M059J (cell line): ENCODE results near the gene PCK2. TPM values are rescaled to one million over a fixed set of nuclear protein-coding genes. Genes with fewer than 3 reads are reported as not detected.
"Not testable (repeated sequence)": the region's sequence is repeated elsewhere in the genome, so short reads cannot be mapped to it uniquely, and the experiment has no call there.

Experiments
- DNase-seq: peaks from one replicate; pipeline ENCODE4 v3.0.0-alpha.2; 2012; ENCODE audit warnings: low read depth
- total RNA-seq: library from RNA; depleted of rRNA; stranded (reverse); fragments of >200 nt; shearing (Covaris generic); gene quantifications from 2 replicates; pipeline ENCODE4 v1.2.3, GENCODE V29; 2014

Gene PCK2
- total RNA-seq, 1 experiment from 2014 or later: 15.6 TPM

GRCh38 chr14:24095271-24096068 is 1.4 kb downstream of the PCK2 start:
- DNase-seq: no peak

- no peak for DNase-seq
Observed at GRCh38 chr14:24096545-24097181, 2.6 kb downstream of the PCK2 start.

- DNase-seq: no peak
Observed at GRCh38 chr14:24098229-24098926, 4.3 kb downstream of the PCK2 start.

GRCh38 chr14:24098927-24099813 is 5.1 kb downstream of the PCK2 start:
- no peak for DNase-seq

GRCh38 chr14:24100197-24100981 is 6.3 kb downstream of the PCK2 start:
- DNase-seq: no peak

- no peak for DNase-seq
Observed at GRCh38 chr14:24100982-24101494, 6.9 kb downstream of the PCK2 start.

- DNase-seq: no peak
Observed at GRCh38 chr14:24102357-24103048, 8.4 kb downstream of the PCK2 start.

GRCh38 chr14:24103451-24103850 is 9.3 kb downstream of the PCK2 start:
- DNase-seq: no peak

GRCh38 chr14:24105609-24106239 is 11.6 kb downstream of the PCK2 start:
- DNase-seq: not testable (repeated sequence)

GRCh38 chr14:24106672-24107271 is 12.7 kb downstream of the PCK2 start:
- DNase-seq: no peak

GRCh38 chr14:24108336-24108874 is 14.3 kb downstream of the PCK2 start:
- no peak for DNase-seq

- peak; percentile 1 for DNase-seq
Observed at GRCh38 chr14:24110060-24110459, 15.9 kb downstream of the PCK2 start.

GRCh38 chr14:24110523-24110922 is 16.4 kb downstream of the PCK2 start:
- no peak for DNase-seq

- DNase-seq: no peak
Observed at GRCh38 chr14:24113379-24113800, 19.3 kb downstream of the PCK2 start.

- DNase-seq: peak; percentile 91
Observed at GRCh38 chr14:24113801-24114531, 19.9 kb downstream of the PCK2 start.

- peak; percentile 99 for DNase-seq
Observed at GRCh38 chr14:24114532-24115421, 20.7 kb downstream of the PCK2 start, which contains the start of the genes DCAF11 and NRL. TSS of gene DCAF11 (plus strand) at chr14:24114777. CDS start at chr14:24115595, 818 bp downstream. TSS of gene NRL (minus strand) at chr14:24114949. CDS start at chr14:24082848, 32,101 bp downstream.
